NAMALWA (cell line): Measurements from ENCODE around the gene SLK.
A peak's percentile ranks its signal among the peaks of the same experiment; 100 is the strongest.

ENCODE experiments used
- DNase-seq: peaks from one replicate; pipeline ENCODE4 v3.0.0-alpha.2; 2015; ENCODE audit warnings: low spot score

Gene SLK

GRCh38 chr10:103966671-103967447, at the start of gene SLK:
TSS of gene SLK (plus strand) at chr10:103967140. CDS start at chr10:103967746, 606 bp downstream.
- peak; percentile 88 for DNase-seq

- DNase-seq: peak; percentile 43
Observed at GRCh38 chr10:103917302-103918052, 49.5 kb upstream of the SLK start.

GRCh38 chr10:103918053-103918846, 48.7 kb upstream of the SLK start, which contains the start of gene STN1:
TSS of gene STN1 (minus strand) at chr10:103918184. CDS start at chr10:103917594, 590 bp downstream.
- DNase-seq: peak; percentile 94

- no peak for DNase-seq
Observed at GRCh38 chr10:103919648-103920025, 47.3 kb upstream of the SLK start.

GRCh38 chr10:103921248-103921647, 45.7 kb upstream of the SLK start:
- no peak for DNase-seq

GRCh38 chr10:103921750-103922195, 45.2 kb upstream of the SLK start:
- DNase-seq: no peak

- no peak for DNase-seq
Observed at GRCh38 chr10:103922659-103923058, 44.3 kb upstream of the SLK start.

GRCh38 chr10:103923502-103923901, 43.4 kb upstream of the SLK start:
- DNase-seq: no peak

GRCh38 chr10:103925591-103925990, 41.3 kb upstream of the SLK start:
- DNase-seq: no peak

GRCh38 chr10:103926722-103927319, 40.1 kb upstream of the SLK start:
- no peak for DNase-seq

- DNase-seq: no peak
Observed at GRCh38 chr10:103928784-103929183, 38.2 kb upstream of the SLK start.

- no peak for DNase-seq
Observed at GRCh38 chr10:103929381-103929921, 37.5 kb upstream of the SLK start.

GRCh38 chr10:103930449-103930848, 36.5 kb upstream of the SLK start:
- no peak for DNase-seq

GRCh38 chr10:103930881-103931280, 36.1 kb upstream of the SLK start:
- DNase-seq: no peak

- no peak for DNase-seq
Observed at GRCh38 chr10:103931603-103932002, 35.3 kb upstream of the SLK start.

GRCh38 chr10:103932271-103932670, 34.7 kb upstream of the SLK start:
- no peak for DNase-seq

GRCh38 chr10:103932971-103933370, 34.0 kb upstream of the SLK start:
- no peak for DNase-seq

GRCh38 chr10:103933557-103934121, 33.3 kb upstream of the SLK start:
- no peak for DNase-seq

- DNase-seq: no peak
Observed at GRCh38 chr10:103934308-103934707, 32.6 kb upstream of the SLK start.

- DNase-seq: no peak
Observed at GRCh38 chr10:103936022-103936421, 30.9 kb upstream of the SLK start.

GRCh38 chr10:103939522-103939921, 27.4 kb upstream of the SLK start:
- no peak for DNase-seq
